Trophoblast cell (in vitro differentiated cells and primary cell): ENCODE data around the gene LIG3.

Experiments
- DNase-seq, 2 donors: peaks; one replicate each; pipeline ENCODE4 v3.0.0-alpha.2; 2016
- H2AFZ ChIP-seq: 2 replicates; pipeline ENCODE4 v1.6.1; 2013; ENCODE audit warnings: low read length, moderate library complexity, mild to moderate bottlenecking; ENCODE audit not compliant: insufficient read depth, poor library complexity
- H2AK5ac ChIP-seq: 2 replicates; pipeline ENCODE4 v1.6.1; 2013; ENCODE audit warnings: mild to moderate bottlenecking, low read length
- H2BK120ac ChIP-seq: 2 replicates; pipeline ENCODE4 v1.6.1; 2013; ENCODE audit warnings: low read length, mild to moderate bottlenecking, moderate library complexity; ENCODE audit not compliant: insufficient read depth, poor library complexity
- H2BK12ac ChIP-seq: 2 replicates; pipeline ENCODE4 v1.6.1; 2013; ENCODE audit warnings: mild to moderate bottlenecking, low read length, moderate library complexity
- H2BK5ac ChIP-seq: 2 replicates; pipeline ENCODE4 v1.6.1; 2013; ENCODE audit warnings: low read length, low read depth, moderate library complexity, mild to moderate bottlenecking; ENCODE audit not compliant: poor library complexity
- H3K14ac ChIP-seq: 2 replicates; pipeline ENCODE4 v1.6.1; 2013; ENCODE audit warnings: mild to moderate bottlenecking, low read length
- H3K18ac ChIP-seq: 2 replicates; pipeline ENCODE4 v1.6.1; 2013; ENCODE audit warnings: mild to moderate bottlenecking, low read length
- H3K23ac ChIP-seq: 2 replicates; pipeline ENCODE4 v1.6.1; 2013; ENCODE audit warnings: low read length
- H3K27ac ChIP-seq: 2 replicates; pipeline ENCODE4 v1.5.1; 2013; ENCODE audit warnings: low read depth, mild to moderate bottlenecking, inconsistent platforms, low read length, moderate library complexity
- H3K27me3 ChIP-seq: 2 replicates; pipeline ENCODE4 v1.6.1; 2013; ENCODE audit warnings: inconsistent platforms, mild to moderate bottlenecking, low read length, moderate library complexity; ENCODE audit not compliant: insufficient read depth
- H3K36me3 ChIP-seq, 2 experiments: 1 replicate in 1 of 2; 2 replicates in 1 of 2; pipeline ENCODE4 v1.6.1; 2013; ENCODE audit warnings: low read length in 2 of 2, mild to moderate bottlenecking in 2 of 2, moderate library complexity in 1 of 2; ENCODE audit not compliant: insufficient read depth in 2 of 2, control insufficient read depth in 1 of 2
- H3K4ac ChIP-seq: 2 replicates; pipeline ENCODE4 v1.6.1; 2013; ENCODE audit warnings: low read depth, mild to moderate bottlenecking, low read length, moderate library complexity
- H3K4me1 ChIP-seq, 2 experiments: 1 replicate in 1 of 2; 2 replicates in 1 of 2; pipeline ENCODE4 v1.6.1; 2013; ENCODE audit warnings: low read length in 2 of 2, mild to moderate bottlenecking in 2 of 2, moderate library complexity in 1 of 2; ENCODE audit not compliant: insufficient read depth in 2 of 2, control insufficient read depth in 1 of 2
- H3K4me2 ChIP-seq: 2 replicates; pipeline ENCODE4 v1.6.1; 2013; ENCODE audit warnings: inconsistent platforms, mild to moderate bottlenecking, low read length, moderate library complexity
- H3K4me3 ChIP-seq: 2 replicates; pipeline ENCODE4 v1.5.1; 2013; ENCODE audit warnings: mild to moderate bottlenecking, low read depth, low read length, inconsistent platforms
- H3K79me1 ChIP-seq: one replicate; pipeline ENCODE4 v1.6.1; 2013; ENCODE audit warnings: low read length
- H3K79me2 ChIP-seq: 2 replicates; pipeline ENCODE4 v1.6.1; 2013; ENCODE audit warnings: low read length, mild to moderate bottlenecking; ENCODE audit not compliant: control insufficient read depth, insufficient read depth, poor library complexity
- H3K9ac ChIP-seq: 2 replicates; pipeline ENCODE4 v1.6.1; 2013; ENCODE audit warnings: mild to moderate bottlenecking, low read length
- H3K9me3 ChIP-seq: 2 replicates; pipeline ENCODE4 v1.6.1; 2013; ENCODE audit warnings: low read depth, mild to moderate bottlenecking, control low read depth, inconsistent platforms, low read length; ENCODE audit not compliant: insufficient read depth
- H4K12ac ChIP-seq: 2 replicates; pipeline ENCODE4 v1.6.1; 2013; ENCODE audit warnings: low read depth, mild to moderate bottlenecking, low read length, moderate library complexity
- H4K8ac ChIP-seq: 2 replicates; pipeline ENCODE4 v1.6.1; 2013; ENCODE audit warnings: low read depth, mild to moderate bottlenecking, low read length, moderate library complexity
- H4K91ac ChIP-seq: one replicate; pipeline ENCODE4 v1.6.1; 2013; ENCODE audit warnings: low read depth, mild to moderate bottlenecking, low read length, moderate library complexity
- WGBS: extraction: QIAGEN DNeasy Blood & Tissue Kit; methylation state at CpG from one replicate; pipeline ENCODE4 v1.1.7; 2013; ENCODE audit warnings: missing lambda C conversion rate; ENCODE audit not compliant: insufficient read length, insufficient coverage; ENCODE audit errors: extremely low coverage; 5-methylcytosine and 5-hydroxymethylcytosine counted together

LIG3 gene

GRCh38 chr17:34980681-34981537 is 597 bp downstream of the LIG3 start:
- Histone ChIP-seq H3K9me3 (no peaks in the 10 kb centered on the region), H3K4me1 (no peaks in the 10 kb centered on the region), H3K79me1 (peaks cover 5% of the 10 kb centered on the region), H3K27ac (peak overlapping the region; percentile 88), H2AFZ (peak overlapping the region; percentile 27), H4K12ac (peak overlapping the region; percentile 82), H3K4me3 (peak overlapping the region; percentile 94), H3K18ac (peak overlapping the region; percentile 78), H2AK5ac (no peak overlapping the region), H3K4me2 (peak overlapping the region; percentile 72), H3K23ac (no peak overlapping the region), H2BK12ac (no peak overlapping the region), H4K91ac (peak overlapping the region; percentile 91), H3K36me3 (peaks cover 4 to 12% of the 10 kb centered on the region in 2 experiments), H2BK5ac (peak overlapping the region; percentile 67), H2BK120ac (peak overlapping the region; percentile 77), H3K27me3 (no peaks in the 10 kb centered on the region), H3K9ac (peak overlapping the region; percentile 99), H3K4ac (peak overlapping the region; percentile 36), H3K14ac (peak overlapping the region; percentile 94), H4K8ac (peak overlapping the region; percentile 97), H3K79me2 (peaks cover 4% of the 10 kb centered on the region)
- DNase-seq: peak; percentile 40 to 60
- WGBS: no CpG with 5 or more reads among the region's 69 CpGs

GRCh38 chr17:34981538-34982241 is 1.4 kb downstream of the LIG3 start:
- H3K79me2 ChIP-seq: peaks cover 4% of the 10 kb centered on the region
- H3K9me3 ChIP-seq: no peaks in the 10 kb centered on the region

GRCh38 chr17:34987232-34987631 is 6.9 kb downstream of the LIG3 start:
- Histone ChIP-seq H2BK12ac (no peak overlapping the region), H4K91ac (no peak overlapping the region), H3K9ac (no peak overlapping the region), H4K8ac (no peak overlapping the region), H3K4me2 (no peak overlapping the region), H3K4me1 (no peaks in the 10 kb centered on the region), H3K27ac (no peak overlapping the region), H2AFZ (no peak overlapping the region), H2AK5ac (no peak overlapping the region), H4K12ac (no peak overlapping the region), H3K36me3 (peaks cover 24 to 50% of the 10 kb centered on the region in 2 experiments), H3K18ac (no peak overlapping the region), H3K79me2 (no peaks in the 10 kb centered on the region), H2BK120ac (no peak overlapping the region), H3K4me3 (no peak overlapping the region), H3K27me3 (no peaks in the 10 kb centered on the region), H3K79me1 (no peaks in the 10 kb centered on the region), H3K14ac (no peak overlapping the region), H3K9me3 (no peaks in the 10 kb centered on the region), H3K4ac (no peak overlapping the region), H3K23ac (no peak overlapping the region), H2BK5ac (no peak overlapping the region)
- no peak for DNase-seq
- no CpG with 5 or more reads among the region's 2 CpGs for WGBS

More at GRCh38 chr17:34981538-34982241, 1.4 kb downstream of the LIG3 start:
- Histone ChIP-seq H3K4me2 (peak overlapping the region; percentile 72), H3K36me3 (peaks cover 4 to 14% of the 10 kb centered on the region in 2 experiments), H3K4ac (no peak overlapping the region), H2BK5ac (no peak overlapping the region), H2AFZ (no peak overlapping the region), H3K23ac (no peak overlapping the region), H3K18ac (no peak overlapping the region), H3K27me3 (no peaks in the 10 kb centered on the region), H4K12ac (no peak overlapping the region), H3K4me1 (no peaks in the 10 kb centered on the region), H3K4me3 (no peak overlapping the region), H3K79me1 (peaks cover 5% of the 10 kb centered on the region), H3K9ac (peak overlapping the region; percentile 99), H3K27ac (peak overlapping the region; percentile 88), H4K8ac (no peak overlapping the region), H2BK12ac (no peak overlapping the region), H2AK5ac (no peak overlapping the region), H2BK120ac (no peak overlapping the region), H3K14ac (no peak overlapping the region), H4K91ac (no peak overlapping the region)
- WGBS: no CpG with 5 or more reads among the region's 8 CpGs
- DNase-seq: no peak

- Histone ChIP-seq H3K9me3 (no peaks in the 10 kb centered on the region), H3K36me3 (peaks cover 24 to 55% of the 10 kb centered on the region in 2 experiments), H3K4me2 (no peak overlapping the region), H2AFZ (no peak overlapping the region), H3K14ac (no peak overlapping the region), H2BK12ac (no peak overlapping the region), H4K12ac (no peak overlapping the region), H2BK5ac (no peak overlapping the region), H3K79me1 (no peaks in the 10 kb centered on the region), H3K23ac (no peak overlapping the region), H3K9ac (no peak overlapping the region), H4K8ac (no peak overlapping the region), H3K4me3 (no peak overlapping the region), H3K4ac (no peak overlapping the region), H3K4me1 (no peaks in the 10 kb centered on the region), H3K79me2 (no peaks in the 10 kb centered on the region), H3K18ac (no peak overlapping the region), H3K27ac (no peak overlapping the region), H3K27me3 (no peaks in the 10 kb centered on the region), H2AK5ac (no peak overlapping the region), H2BK120ac (no peak overlapping the region), H4K91ac (no peak overlapping the region)
- no peak for DNase-seq
- WGBS: no CpG with 5 or more reads among the region's 2 CpGs
Observed at GRCh38 chr17:34988644-34989043, 8.3 kb downstream of the LIG3 start.
